ENCODE results near the gene ITM2C.

ITM2C gene

GRCh38 chr2:230852113-230852512 lies 12.6 kb upstream of the ITM2C start:
- DNase-seq (ENCODE audit: low read depth), result no peak

GRCh38 chr2:230861552-230862255 lies 3.0 kb upstream of the ITM2C start:
- DNase-seq (ENCODE audit: low read depth), result no peak

GRCh38 chr2:230862292-230862691 lies 2.5 kb upstream of the ITM2C start:
- DNase-seq (ENCODE audit: low read depth), result no peak

GRCh38 chr2:230863031-230863430 lies 1.7 kb upstream of the ITM2C start:
- no peak for DNase-seq (ENCODE audit: low read depth)

- DNase-seq (ENCODE audit: low read depth), result no peak
These were observed 1.2 kb upstream of the ITM2C start for GRCh38 chr2:230863442-230864121.

- DNase-seq (ENCODE audit: low read depth), result no peak
These were observed 579 bp upstream of the ITM2C start for GRCh38 chr2:230864122-230864604.

- DNase-seq (ENCODE audit: low read depth), result no peak
These were observed 594 bp downstream of the ITM2C start for GRCh38 chr2:230865307-230865765.

GRCh38 chr2:230865766-230866755 lies 1.3 kb downstream of the ITM2C start:
- DNase-seq (ENCODE audit: low read depth), result no peak

GRCh38 chr2:230866756-230867523 lies 2.2 kb downstream of the ITM2C start:
- peak; percentile 40 for DNase-seq (ENCODE audit: low read depth)

- DNase-seq (ENCODE audit: low read depth), result no peak
These were observed 3.6 kb downstream of the ITM2C start for GRCh38 chr2:230868161-230868946.

- DNase-seq (ENCODE audit: low read depth), result no peak
These were observed 4.5 kb downstream of the ITM2C start for GRCh38 chr2:230868947-230869913.

GRCh38 chr2:230869914-230870543 lies 5.3 kb downstream of the ITM2C start:
- no peak for DNase-seq (ENCODE audit: low read depth)

GRCh38 chr2:230870544-230871360 lies 6.0 kb downstream of the ITM2C start:
- no peak for DNase-seq (ENCODE audit: low read depth)

GRCh38 chr2:230871361-230872150 lies 6.8 kb downstream of the ITM2C start:
- no peak for DNase-seq (ENCODE audit: low read depth)

- no peak for DNase-seq (ENCODE audit: low read depth)
These were observed 7.6 kb downstream of the ITM2C start for GRCh38 chr2:230872151-230872967.

GRCh38 chr2:230872968-230873660 lies 8.4 kb downstream of the ITM2C start:
- no peak for DNase-seq (ENCODE audit: low read depth)

Data from stimulated activated CD8-positive, alpha-beta memory T cell treated with anti-CD3 and anti-CD28 coated beads, Interleukin-15, amount 100 ng/mL, for 1 hour (primary cell).